ENCODE data around the gene CPNE6. TPM values are rescaled to one million over a fixed set of nuclear protein-coding genes. Genes with fewer than 3 reads are reported as not detected.

Gene CPNE6
- total and polyA plus RNA-seq, 4 donors: 0.05 to 0.17 TPM; not detected in 2

DNA sequence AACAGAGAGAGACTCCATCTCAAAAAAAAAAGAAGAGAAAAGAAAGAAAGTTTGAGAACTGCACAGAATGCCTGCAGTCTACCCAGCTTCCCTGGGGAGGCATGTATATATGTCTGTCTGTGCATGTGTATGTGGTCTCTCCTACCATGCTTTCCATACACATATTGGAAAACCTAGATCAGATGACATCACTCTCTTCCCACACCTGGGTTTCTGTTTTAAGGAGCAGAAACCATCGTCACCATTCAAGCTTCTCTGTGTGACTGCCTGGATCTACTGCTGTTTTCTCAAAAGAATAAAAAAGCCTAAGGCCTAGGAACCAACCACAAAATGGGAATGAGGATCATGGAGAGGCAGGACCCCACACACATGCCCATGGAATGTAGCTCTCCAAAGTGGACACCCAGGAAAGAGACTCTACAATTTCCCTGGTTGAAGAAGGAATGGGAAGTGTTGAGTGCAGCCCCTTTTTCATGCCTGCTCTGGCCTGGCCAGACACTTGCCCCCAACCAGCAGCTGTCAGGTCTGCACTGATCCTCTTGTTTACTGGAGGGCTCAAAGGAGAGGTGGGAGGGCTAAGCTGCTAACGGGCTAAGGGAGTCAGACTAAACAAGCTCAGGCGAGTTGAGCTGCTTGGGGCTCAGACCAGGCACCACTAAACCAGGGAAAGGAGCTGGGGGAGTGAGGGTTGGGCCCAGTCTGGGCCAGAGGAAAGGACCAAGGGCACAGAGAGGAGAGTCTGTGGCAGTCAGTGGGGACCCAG is 15.0 kb downstream of the CPNE6 start:
- no peaks in the 10 kb centered on the region for H3K27me3 ChIP-seq (ENCODE audit: control insufficient read depth in 4 of 4, insufficient read depth in 4 of 4, low read length in 3 of 4)
- H3K4me1 ChIP-seq (ENCODE audit: control insufficient read depth in 4 of 4, insufficient read depth in 4 of 4, low read length in 3 of 4): peaks cover 1 to 19% (median 15%) of the 10 kb centered on the region in 4 donors
- DNase-seq (ENCODE audit: low spot score): no peak
- no peaks in the 10 kb centered on the region for H3K9me3 ChIP-seq (ENCODE audit: control insufficient read depth in 4 of 4, low read length in 3 of 4)
- H3K27ac ChIP-seq (ENCODE audit: low read depth in 1 of 2, low read length in 2 of 2): no peak overlapping the region
- WGBS: 96% methylated on average over 3 of the region's 3 CpGs
- no peak overlapping the region for H3K4me3 ChIP-seq (ENCODE audit: low read depth in 1 of 3, low read length in 3 of 3)
- no peaks in the 10 kb centered on the region for H3K36me3 ChIP-seq (ENCODE audit: control insufficient read depth in 4 of 4, insufficient read depth in 3 of 4, low read depth in 1 of 4, low read length in 3 of 4)
- TF ChIP-seq, protein P1, sequence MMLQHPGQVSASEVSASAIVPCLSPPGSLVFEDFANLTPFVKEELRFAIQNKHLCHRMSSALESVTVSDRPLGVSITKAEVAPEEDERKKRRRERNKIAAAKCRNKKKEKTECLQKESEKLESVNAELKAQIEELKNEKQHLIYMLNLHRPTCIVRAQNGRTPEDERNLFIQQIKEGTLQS (IDR thresholded peaks at IDR 0.05): no peak
- TF ChIP-seq YY1 (IDR thresholded peaks at IDR 0.05): no peak
- TF ChIP-seq TAF1 (conservative IDR thresholded peaks at IDR 0.05): no peak
- TF ChIP-seq GABPA (IDR thresholded peaks at IDR 0.05 in 1 of 2, conservative IDR thresholded peaks at IDR 0.05 in 1 of 2): no peak
- no peak for TF ChIP-seq RAD21 (IDR thresholded peaks at IDR 0.05)
- TF ChIP-seq HNF4G (IDR thresholded peaks at IDR 0.05): no peak
- no peak for TF ChIP-seq FOXA1 (IDR thresholded peaks at IDR 0.05)
- no peak for TF ChIP-seq CTCF (IDR thresholded peaks at IDR 0.05; ENCODE audit: low read depth, low read length, missing input control)
- no peak for TF ChIP-seq FOXA2 (IDR thresholded peaks at IDR 0.05)
- TF ChIP-seq JUND (IDR thresholded peaks at IDR 0.05): no peak
- no peak for TF ChIP-seq HNF4A (conservative IDR thresholded peaks at IDR 0.05)
- no peak for TF ChIP-seq RXRA (IDR thresholded peaks at IDR 0.05)
- TF ChIP-seq NR2F2 (IDR thresholded peaks at IDR 0.05): no peak
- TF ChIP-seq MAX (IDR thresholded peaks at IDR 0.05): no peak
- TF ChIP-seq, protein P2, sequence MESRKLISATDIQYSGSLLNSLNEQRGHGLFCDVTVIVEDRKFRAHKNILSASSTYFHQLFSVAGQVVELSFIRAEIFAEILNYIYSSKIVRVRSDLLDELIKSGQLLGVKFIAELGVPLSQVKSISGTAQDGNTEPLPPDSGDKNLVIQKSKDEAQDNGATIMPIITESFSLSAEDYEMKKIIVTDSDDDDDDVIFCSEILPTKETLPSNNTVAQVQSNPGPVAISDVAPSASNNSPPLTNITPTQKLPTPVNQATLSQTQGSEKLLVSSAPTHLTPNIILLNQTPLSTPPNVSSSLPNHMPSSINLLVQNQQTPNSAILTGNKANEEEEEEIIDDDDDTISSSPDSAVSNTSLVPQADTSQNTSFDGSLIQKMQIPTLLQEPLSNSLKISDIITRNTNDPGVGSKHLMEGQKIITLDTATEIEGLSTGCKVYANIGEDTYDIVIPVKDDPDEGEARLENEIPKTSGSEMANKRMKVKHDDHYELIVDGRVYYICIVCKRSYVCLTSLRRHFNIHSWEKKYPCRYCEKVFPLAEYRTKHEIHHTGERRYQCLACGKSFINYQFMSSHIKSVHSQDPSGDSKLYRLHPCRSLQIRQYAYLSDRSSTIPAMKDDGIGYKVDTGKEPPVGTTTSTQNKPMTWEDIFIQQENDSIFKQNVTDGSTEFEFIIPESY (IDR thresholded peaks at IDR 0.05): no peak
- H3K9ac ChIP-seq (ENCODE audit: low read depth in 1 of 2, low read length in 2 of 2): no peak overlapping the region

DNA sequence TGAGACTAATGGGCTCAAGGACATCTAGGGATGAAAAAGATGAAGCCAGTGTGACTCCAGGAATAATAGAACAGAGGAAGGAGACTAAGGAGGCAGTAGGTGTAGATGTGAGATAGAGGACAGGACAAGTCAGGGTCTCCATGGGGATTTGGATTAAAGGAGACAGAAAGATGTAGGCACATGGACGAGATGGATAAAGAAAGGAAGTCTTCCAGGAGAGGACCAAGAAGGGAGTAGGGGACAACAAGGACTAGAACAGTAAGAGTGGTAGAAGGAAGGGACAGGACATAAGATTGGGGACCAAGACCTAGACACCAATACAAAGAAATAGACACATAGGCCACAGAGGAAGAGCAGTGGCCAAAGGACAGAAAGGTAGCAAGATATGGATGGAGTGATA is 15.6 kb downstream of the CPNE6 start:
- no peak for DNase-seq (ENCODE audit: low spot score)
- 94% methylated on average over 1 of the region's 1 CpG for WGBS
- Histone ChIP-seq H3K9me3 (ENCODE audit: control insufficient read depth in 4 of 4, low read length in 3 of 4) (no peaks in the 10 kb centered on the region), H3K9ac (ENCODE audit: low read depth in 1 of 2, low read length in 2 of 2) (no peak overlapping the region), H3K36me3 (ENCODE audit: control insufficient read depth in 4 of 4, insufficient read depth in 3 of 4, low read depth in 1 of 4, low read length in 3 of 4) (no peaks in the 10 kb centered on the region), H3K27me3 (ENCODE audit: control insufficient read depth in 4 of 4, insufficient read depth in 4 of 4, low read length in 3 of 4) (no peaks in the 10 kb centered on the region), H3K4me1 (ENCODE audit: control insufficient read depth in 4 of 4, insufficient read depth in 4 of 4, low read length in 3 of 4) (peaks cover 1 to 22% (median 14%) of the 10 kb centered on the region in 4 donors), H3K27ac (ENCODE audit: low read depth in 1 of 2, low read length in 2 of 2) (no peak overlapping the region), H3K4me3 (ENCODE audit: low read depth in 1 of 3, low read length in 3 of 3) (no peak overlapping the region)
- TF ChIP-seq, protein P2 (IDR thresholded peaks at IDR 0.05): no peak
- no peak for TF ChIP-seq RAD21 (IDR thresholded peaks at IDR 0.05)
- TF ChIP-seq HNF4G (IDR thresholded peaks at IDR 0.05): no peak
- TF ChIP-seq REST (IDR thresholded peaks at IDR 0.05): no peak
- TF ChIP-seq JUND (IDR thresholded peaks at IDR 0.05): no peak
- TF ChIP-seq MAX (IDR thresholded peaks at IDR 0.05): no peak
- TF ChIP-seq TAF1 (conservative IDR thresholded peaks at IDR 0.05): no peak
- TF ChIP-seq, protein P1 (IDR thresholded peaks at IDR 0.05): no peak
- no peak for TF ChIP-seq GABPA (IDR thresholded peaks at IDR 0.05 in 1 of 2, conservative IDR thresholded peaks at IDR 0.05 in 1 of 2)
- TF ChIP-seq EGR1 (IDR thresholded peaks at IDR 0.05; ENCODE audit: low read depth in 2 of 2): no peak
- TF ChIP-seq SP1 (IDR thresholded peaks at IDR 0.05): no peak
- TF ChIP-seq RXRA (IDR thresholded peaks at IDR 0.05): no peak
- no peak for TF ChIP-seq NR2F2 (IDR thresholded peaks at IDR 0.05)
